Caco-2 (cell line): ENCODE data around the gene RHOT2. TPM values are rescaled to one million over a fixed set of nuclear protein-coding genes. Genes with fewer than 3 reads are reported as not detected.

Experiments used
- BruUV-seq: library from RNA; stranded (reverse); fragments of 400-500 nt; replicated peaks from 2 replicates; lab custom pipeline; 2021; lab: Mats Ljungman, UMichigan
- CTCF ChIA-PET: fragments of 300-600 bp; sonication (Branson Sonifier 250); formaldehyde crosslinking; loops from one replicate; lab custom pipeline; 2022; ENCODE audit warnings: antibody characterized with exemption; lab: Charles Lee
- POLR2A ChIA-PET: fragments of 300-600 bp; sonication (Branson Sonifier 250); formaldehyde crosslinking; loops from one replicate; lab custom pipeline; 2022; ENCODE audit warnings: antibody characterized with exemption; lab: Charles Lee
- DNase-seq, 2 experiments: peaks; one replicate each; pipeline versions ENCODE4 v3.0.0 to v3.0.0-alpha.2; 2020 to 2022
- H3K27me3 ChIP-seq: replicated peaks from 2 replicates; pipeline ENCODE4 v1.6.0; 2011; ENCODE audit warnings: low read length; ENCODE audit not compliant: control insufficient read depth, insufficient read depth
- H3K36me3 ChIP-seq: 2 replicates; pipeline ENCODE4 v1.5.1; 2011; ENCODE audit warnings: low read length; ENCODE audit not compliant: control insufficient read depth, insufficient read depth
- H3K4me1 ChIP-seq: fragments of 250-450 bp; sonication (Bioruptor Pico); 2 replicates; pipeline ENCODE4 v1.5.1; 2020; ENCODE audit warnings: mild to moderate bottlenecking
- H3K4me3 ChIP-seq: 2 replicates; pipeline ENCODE4 v1.5.1; 2011; ENCODE audit warnings: low read depth, mild to moderate bottlenecking, control low read depth, low read length
- H3K9me3 ChIP-seq: fragments of 250-450 bp; sonication (Bioruptor Pico); 2 replicates; pipeline ENCODE4 v1.5.1; 2020; ENCODE audit warnings: mild to moderate bottlenecking, moderate library complexity
- H3K27ac Mint-ChIP-seq: one replicate; pipeline ENCODE4 v1.8.0; 2022; ENCODE audit warnings: mixed read lengths; ENCODE audit not compliant: unreplicated experiment
- H3K27me3 Mint-ChIP-seq: one replicate; pipeline ENCODE4 v1.8.0; 2022; ENCODE audit warnings: mixed read lengths; ENCODE audit not compliant: insufficient read depth, unreplicated experiment
- H3K36me3 Mint-ChIP-seq: one replicate; pipeline ENCODE4 v1.8.0; 2022; ENCODE audit warnings: mild to moderate bottlenecking, mixed read lengths; ENCODE audit not compliant: insufficient read depth, unreplicated experiment
- H3K4me1 Mint-ChIP-seq: one replicate; pipeline ENCODE4 v1.8.0; 2022; ENCODE audit warnings: low read depth, mixed read lengths; ENCODE audit not compliant: unreplicated experiment
- H3K4me3 Mint-ChIP-seq: one replicate; pipeline ENCODE4 v1.8.0; 2022; ENCODE audit warnings: mild to moderate bottlenecking, moderate library complexity, mixed read lengths; ENCODE audit not compliant: unreplicated experiment
- H3K9me3 Mint-ChIP-seq: one replicate; pipeline ENCODE4 v1.8.0; 2022; ENCODE audit warnings: mixed read lengths; ENCODE audit not compliant: unreplicated experiment
- intact Hi-C: fragments of 100-400 bp; cut with micrococcal nuclease; formaldehyde crosslinking; loops from one replicate; pipeline ENCODE4 v1.10.0; 2022; ENCODE audit not compliant: unreplicated experiment
- total RNA-seq: library from RNA; stranded (reverse); gene quantifications from 2 replicates; pipeline ENCODE4 v1.2.3, GENCODE V29; 2022
- TF ChIP-seq, protein P1 (sequence below), 2 experiments: fragments of 200-600 bp in 1 of 2; IDR thresholded peaks; 1 replicate in 1 of 2; 2 replicates in 1 of 2; pipeline versions ENCODE4 v1.5.1 to v1.8.0; 2011 to 2022; ENCODE audit warnings: antibody characterized with exemption in 1 of 2, control low read depth in 1 of 2, inconsistent platforms in 1 of 2, low read depth in 1 of 2, low read length in 1 of 2, mild to moderate bottlenecking in 1 of 2, moderate library complexity in 1 of 2; ENCODE audit not compliant: insufficient read depth in 1 of 2, severe bottlenecking in 1 of 2, unreplicated experiment in 1 of 2

The RHOT2 gene
- total RNA-seq, 1 experiment from 2014 or later: 96.7 TPM

DNA sequence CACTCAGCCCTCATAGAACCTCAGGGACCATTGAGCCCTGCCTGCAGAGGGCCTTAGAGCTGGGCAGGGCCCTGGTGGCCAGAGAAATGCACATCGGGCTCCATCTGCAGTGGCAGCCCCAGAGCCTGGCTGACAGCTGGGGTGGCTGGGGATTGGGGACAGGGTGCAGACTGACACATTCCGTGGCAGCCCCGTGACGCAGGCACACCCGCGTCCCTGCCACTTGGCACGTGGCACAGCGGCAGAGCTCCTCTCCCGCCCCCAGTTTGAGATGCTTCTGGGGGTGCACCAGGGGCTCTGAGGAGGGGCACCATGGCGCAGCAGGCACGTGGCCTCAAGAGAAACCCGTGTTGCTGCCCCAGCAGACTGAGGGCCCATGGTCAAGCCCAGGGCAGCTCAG is 35.5 kb downstream of the RHOT2 start:
- peaks cover 5% of the 10 kb centered on the region for H3K4me1 ChIP-seq
- POLR2A ChIA-PET: no interaction called here
- no peaks in the 10 kb centered on the region for H3K36me3 ChIP-seq
- no peak for DNase-seq
- Mint-ChIP-seq H3K4me3 (no peak overlapping the region), H3K4me1 (no peaks in the 10 kb centered on the region), H3K27me3 (peaks cover 14% of the 10 kb centered on the region), H3K36me3 (peaks cover 6% of the 10 kb centered on the region), H3K9me3 (no peaks in the 10 kb centered on the region), H3K27ac (no peak overlapping the region)
- no peak overlapping the region for H3K4me3 ChIP-seq
- no TSS peak for BruUV-seq
- H3K27me3 ChIP-seq: no peaks in the 10 kb centered on the region; the same call in none of the 2 replicates
- CTCF ChIA-PET: interaction anchor here (0.5 kb wide), 1 partner anchor 47 kb away, joined by 3 read pairs; no protein-coding TSS in a partner anchor
- intact Hi-C loops: no loop called here
- TF ChIP-seq, protein P1, sequence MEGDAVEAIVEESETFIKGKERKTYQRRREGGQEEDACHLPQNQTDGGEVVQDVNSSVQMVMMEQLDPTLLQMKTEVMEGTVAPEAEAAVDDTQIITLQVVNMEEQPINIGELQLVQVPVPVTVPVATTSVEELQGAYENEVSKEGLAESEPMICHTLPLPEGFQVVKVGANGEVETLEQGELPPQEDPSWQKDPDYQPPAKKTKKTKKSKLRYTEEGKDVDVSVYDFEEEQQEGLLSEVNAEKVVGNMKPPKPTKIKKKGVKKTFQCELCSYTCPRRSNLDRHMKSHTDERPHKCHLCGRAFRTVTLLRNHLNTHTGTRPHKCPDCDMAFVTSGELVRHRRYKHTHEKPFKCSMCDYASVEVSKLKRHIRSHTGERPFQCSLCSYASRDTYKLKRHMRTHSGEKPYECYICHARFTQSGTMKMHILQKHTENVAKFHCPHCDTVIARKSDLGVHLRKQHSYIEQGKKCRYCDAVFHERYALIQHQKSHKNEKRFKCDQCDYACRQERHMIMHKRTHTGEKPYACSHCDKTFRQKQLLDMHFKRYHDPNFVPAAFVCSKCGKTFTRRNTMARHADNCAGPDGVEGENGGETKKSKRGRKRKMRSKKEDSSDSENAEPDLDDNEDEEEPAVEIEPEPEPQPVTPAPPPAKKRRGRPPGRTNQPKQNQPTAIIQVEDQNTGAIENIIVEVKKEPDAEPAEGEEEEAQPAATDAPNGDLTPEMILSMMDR (IDR thresholded peaks at IDR 0.05; ENCODE audit: insufficient read depth in 1 of 2, low read depth in 1 of 2, low read length in 1 of 2, severe bottlenecking in 1 of 2, unreplicated experiment in 1 of 2): no peak
- no peaks in the 10 kb centered on the region for H3K9me3 ChIP-seq

DNA sequence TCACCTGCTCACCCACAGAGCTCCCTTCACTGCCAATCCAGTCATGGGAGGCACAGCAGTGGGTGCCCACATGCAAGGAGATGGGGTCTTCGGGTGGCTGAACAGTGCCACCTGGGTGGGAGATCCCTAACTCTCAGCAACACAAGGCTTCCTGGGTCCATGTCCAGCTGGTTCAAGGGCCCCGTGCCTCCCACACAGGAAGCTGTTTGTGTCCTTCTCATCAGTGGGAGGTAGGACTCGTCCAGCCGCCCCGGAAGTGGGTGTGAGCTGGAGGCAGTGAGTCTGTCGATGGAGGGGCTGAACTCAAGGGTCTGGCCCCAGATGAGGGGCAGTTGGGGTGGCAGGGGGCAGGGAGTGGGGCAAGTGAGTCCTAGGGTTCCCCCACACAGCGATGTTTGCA is 36.1 kb downstream of the RHOT2 start:
- POLR2A ChIA-PET: no interaction called here
- BruUV-seq: no TSS peak
- intact Hi-C loops: no loop called here
- CTCF ChIA-PET: interaction anchor here (0.5 kb wide), 1 partner anchor 47 kb away, joined by 3 read pairs; no protein-coding TSS in a partner anchor
- Mint-ChIP-seq H3K4me1 (no peaks in the 10 kb centered on the region), H3K4me3 (peak overlapping the region; percentile 44), H3K27me3 (peaks cover 14% of the 10 kb centered on the region), H3K9me3 (no peaks in the 10 kb centered on the region), H3K36me3 (peaks cover 6% of the 10 kb centered on the region), H3K27ac (no peak overlapping the region)
- H3K4me3 ChIP-seq: no peak overlapping the region
- H3K36me3 ChIP-seq: no peaks in the 10 kb centered on the region
- DNase-seq: no peak
- no peaks in the 10 kb centered on the region; the same call in none of the 2 replicates for H3K27me3 ChIP-seq
- peaks cover 5% of the 10 kb centered on the region for H3K4me1 ChIP-seq
- TF ChIP-seq, protein P1 (IDR thresholded peaks at IDR 0.05; ENCODE audit: insufficient read depth in 1 of 2, low read depth in 1 of 2, low read length in 1 of 2, severe bottlenecking in 1 of 2, unreplicated experiment in 1 of 2): no peak
- H3K9me3 ChIP-seq: no peaks in the 10 kb centered on the region

DNA sequence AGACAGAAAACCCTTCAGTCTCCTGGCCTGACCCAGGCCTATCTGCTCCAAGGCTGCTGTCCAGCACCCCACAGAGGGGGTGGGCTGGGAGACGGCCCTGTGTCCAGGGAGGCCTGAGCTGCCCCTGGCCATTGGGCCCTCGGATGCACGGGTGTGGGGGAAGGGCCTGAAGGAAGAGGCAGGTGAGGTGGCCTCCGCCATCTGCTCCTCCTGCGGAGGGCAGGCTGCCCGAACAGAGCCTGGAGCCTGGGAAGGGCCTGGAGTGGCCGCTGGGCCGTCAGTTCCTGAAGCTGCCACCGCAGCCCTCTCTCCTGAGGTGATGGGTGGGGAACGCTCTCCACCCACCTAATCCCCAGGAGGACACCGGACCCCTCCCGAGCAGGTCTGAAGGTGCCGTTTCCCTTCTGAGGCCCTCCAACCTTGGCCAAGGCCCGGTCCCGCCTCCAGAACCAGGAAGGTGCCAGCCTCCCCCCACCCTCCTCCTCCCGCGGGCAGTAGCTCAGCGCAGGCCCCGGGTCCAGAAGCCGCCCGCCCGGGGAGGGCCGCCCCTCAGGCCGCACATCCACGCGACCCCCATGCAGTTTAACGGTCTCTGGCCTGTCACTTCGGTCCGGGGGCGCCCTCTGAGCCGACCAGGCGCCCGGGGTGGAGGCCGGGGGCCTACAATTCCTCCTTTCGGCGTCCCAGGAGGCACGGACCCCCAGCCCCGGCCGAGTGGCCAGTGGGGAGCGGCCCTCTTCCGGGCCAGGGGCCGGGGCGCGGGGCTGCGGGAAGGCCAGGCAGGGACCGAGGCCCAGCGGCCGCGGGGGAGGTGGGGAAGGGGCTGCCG is 36.8 kb downstream of the RHOT2 start:
- Mint-ChIP-seq H3K27ac (no peak overlapping the region), H3K27me3 (peaks cover 14% of the 10 kb centered on the region), H3K9me3 (no peaks in the 10 kb centered on the region), H3K4me3 (peak overlapping the region; percentile 44), H3K36me3 (peaks cover 6% of the 10 kb centered on the region), H3K4me1 (no peaks in the 10 kb centered on the region)
- ChIA-PET CTCF (no interaction called here), POLR2A (interaction anchor here (1.0 kb wide), 1 partner anchor 17 kb away, joined by 3 read pairs; no protein-coding TSS in a partner anchor)
- intact Hi-C loops: no loop called here
- Histone ChIP-seq H3K9me3 (no peaks in the 10 kb centered on the region), H3K4me3 (peak overlapping the region; percentile 23), H3K4me1 (peaks cover 5% of the 10 kb centered on the region), H3K27me3 (no peaks in the 10 kb centered on the region; the same call in none of the 2 replicates), H3K36me3 (no peaks in the 10 kb centered on the region)
- TF ChIP-seq, protein P1 (IDR thresholded peaks at IDR 0.05; ENCODE audit: insufficient read depth in 1 of 2, low read depth in 1 of 2, low read length in 1 of 2, severe bottlenecking in 1 of 2, unreplicated experiment in 1 of 2): no peak
- DNase-seq: no peak
- BruUV-seq: no TSS peak
